IPS-20b (cell line): Measurements from ENCODE around the gene CC2D1A.
A peak's percentile ranks its signal among the peaks of the same experiment; 100 is the strongest.

Experiments used
- H3K27ac ChIP-seq: one replicate; pipeline ENCODE4 v1.5.1; 2013; ENCODE audit warnings: low read length
- H3K27me3 ChIP-seq: 2 replicates; pipeline ENCODE4 v1.6.1; 2013; ENCODE audit warnings: mild to moderate bottlenecking, low read length, inconsistent platforms; ENCODE audit not compliant: insufficient read depth
- H3K36me3 ChIP-seq: 2 replicates; pipeline ENCODE4 v1.6.1; 2013; ENCODE audit warnings: low read depth, mild to moderate bottlenecking, inconsistent platforms, low read length, moderate library complexity; ENCODE audit not compliant: insufficient read depth
- H3K4me1 ChIP-seq: 2 replicates; pipeline ENCODE4 v1.6.1; 2013; ENCODE audit warnings: mild to moderate bottlenecking, control low read depth, inconsistent platforms, low read length, moderate library complexity; ENCODE audit not compliant: insufficient read depth
- H3K4me3 ChIP-seq: 2 replicates; pipeline ENCODE4 v1.5.1; 2013; ENCODE audit warnings: mild to moderate bottlenecking, low read length, inconsistent platforms
- H3K9ac ChIP-seq: 2 replicates; pipeline ENCODE4 v1.6.1; 2013; ENCODE audit warnings: low read depth, mild to moderate bottlenecking, inconsistent platforms, low read length, moderate library complexity
- H3K9me3 ChIP-seq: 2 replicates; pipeline ENCODE4 v1.6.1; 2013; ENCODE audit warnings: mild to moderate bottlenecking, low read depth, low read length, inconsistent platforms; ENCODE audit not compliant: insufficient read depth

The CC2D1A gene

GRCh38 chr19:13892870-13893269, 13.1 kb upstream of the CC2D1A start:
- H3K4me1 ChIP-seq = no peaks in the 10 kb centered on the region
- no peak overlapping the region for H3K9ac ChIP-seq
- H3K27me3 ChIP-seq = no peaks in the 10 kb centered on the region
- H3K27ac ChIP-seq = no peak overlapping the region
- no peak overlapping the region for H3K4me3 ChIP-seq
- no peaks in the 10 kb centered on the region for H3K36me3 ChIP-seq
- no peaks in the 10 kb centered on the region for H3K9me3 ChIP-seq

- Histone ChIP-seq H3K9me3 (no peaks in the 10 kb centered on the region), H3K27me3 (no peaks in the 10 kb centered on the region), H3K4me1 (no peaks in the 10 kb centered on the region), H3K27ac (no peak overlapping the region), H3K4me3 (no peak overlapping the region), H3K36me3 (no peaks in the 10 kb centered on the region), H3K9ac (no peak overlapping the region)
These were observed 11.4 kb upstream of the CC2D1A start for GRCh38 chr19:13894552-13894951.

- Histone ChIP-seq H3K27ac (no peak overlapping the region), H3K36me3 (no peaks in the 10 kb centered on the region), H3K9ac (no peak overlapping the region), H3K27me3 (no peaks in the 10 kb centered on the region), H3K9me3 (no peaks in the 10 kb centered on the region), H3K4me1 (no peaks in the 10 kb centered on the region), H3K4me3 (no peak overlapping the region)
These were observed 9.8 kb upstream of the CC2D1A start for GRCh38 chr19:13896227-13896626.

GRCh38 chr19:13899393-13899792, 6.6 kb upstream of the CC2D1A start:
- Histone ChIP-seq H3K27ac (no peak overlapping the region), H3K36me3 (no peaks in the 10 kb centered on the region), H3K9ac (no peak overlapping the region), H3K27me3 (no peaks in the 10 kb centered on the region), H3K9me3 (no peaks in the 10 kb centered on the region), H3K4me1 (no peaks in the 10 kb centered on the region), H3K4me3 (no peak overlapping the region)

GRCh38 chr19:13899912-13900584, 6.0 kb upstream of the CC2D1A start:
- Histone ChIP-seq H3K36me3 (no peaks in the 10 kb centered on the region), H3K27ac (no peak overlapping the region), H3K9ac (no peak overlapping the region; the same call in 1 of the 2 replicates)

GRCh38 chr19:13902993-13903555, 2.9 kb upstream of the CC2D1A start:
- H3K27me3 ChIP-seq = peaks cover 12% of the 10 kb centered on the region
- no peak overlapping the region for H3K9ac ChIP-seq
- H3K4me1 ChIP-seq = no peaks in the 10 kb centered on the region; the same call in 1 of the 2 replicates
- no peak overlapping the region for H3K4me3 ChIP-seq
- no peak overlapping the region for H3K27ac ChIP-seq
- no peaks in the 10 kb centered on the region for H3K36me3 ChIP-seq
- H3K9me3 ChIP-seq = no peaks in the 10 kb centered on the region

More at GRCh38 chr19:13899912-13900584, 6.0 kb upstream of the CC2D1A start:
- Histone ChIP-seq H3K4me1 (no peaks in the 10 kb centered on the region), H3K4me3 (no peak overlapping the region), H3K9me3 (no peaks in the 10 kb centered on the region), H3K27me3 (peaks cover 5% of the 10 kb centered on the region)

GRCh38 chr19:13906521-13906904, 512 bp downstream of the CC2D1A start:
- Histone ChIP-seq H3K9me3 (no peaks in the 10 kb centered on the region), H3K9ac (peak overlapping the region; percentile 62), H3K27ac (no peak overlapping the region), H3K36me3 (peaks cover 15% of the 10 kb centered on the region; the same call in 1 of the 2 replicates), H3K4me1 (no peaks in the 10 kb centered on the region; the same call in 1 of the 2 replicates), H3K27me3 (peaks cover 12% of the 10 kb centered on the region), H3K4me3 (peak overlapping the region; percentile 80)

- H3K27ac ChIP-seq = no peak overlapping the region
- no peaks in the 10 kb centered on the region; the same call in 1 of the 2 replicates for H3K4me1 ChIP-seq
- H3K9ac ChIP-seq = peak overlapping the region; percentile 62
- H3K27me3 ChIP-seq = peaks cover 12% of the 10 kb centered on the region
- H3K9me3 ChIP-seq = no peaks in the 10 kb centered on the region
- peaks cover 16% of the 10 kb centered on the region; the same call in 1 of the 2 replicates for H3K36me3 ChIP-seq
- H3K4me3 ChIP-seq = peak overlapping the region; percentile 80
These were observed 909 bp downstream of the CC2D1A start for GRCh38 chr19:13906910-13907309.

- Histone ChIP-seq H3K9me3 (no peaks in the 10 kb centered on the region), H3K4me1 (no peaks in the 10 kb centered on the region; the same call in 1 of the 2 replicates), H3K27ac (no peak overlapping the region), H3K4me3 (no peak overlapping the region), H3K9ac (no peak overlapping the region), H3K27me3 (peaks cover 12% of the 10 kb centered on the region), H3K36me3 (peaks cover 32% of the 10 kb centered on the region)
These were observed 2.7 kb downstream of the CC2D1A start for GRCh38 chr19:13908674-13909073.

GRCh38 chr19:13909430-13909829, 3.4 kb downstream of the CC2D1A start:
- Histone ChIP-seq H3K27ac (no peak overlapping the region), H3K36me3 (peaks cover 32% of the 10 kb centered on the region), H3K27me3 (peaks cover 12% of the 10 kb centered on the region), H3K4me1 (no peaks in the 10 kb centered on the region; the same call in 1 of the 2 replicates), H3K4me3 (no peak overlapping the region), H3K9ac (no peak overlapping the region), H3K9me3 (no peaks in the 10 kb centered on the region)

- no peak overlapping the region for H3K27ac ChIP-seq
- no peak overlapping the region for H3K9ac ChIP-seq
- no peaks in the 10 kb centered on the region for H3K4me1 ChIP-seq
- H3K9me3 ChIP-seq = no peaks in the 10 kb centered on the region
- H3K4me3 ChIP-seq = no peak overlapping the region
- H3K36me3 ChIP-seq = peaks cover 62% of the 10 kb centered on the region
- H3K27me3 ChIP-seq = no peaks in the 10 kb centered on the region
These were observed 7.4 kb downstream of the CC2D1A start for GRCh38 chr19:13913352-13913751.

- H3K9ac ChIP-seq = no peak overlapping the region
- no peaks in the 10 kb centered on the region for H3K4me1 ChIP-seq
- H3K4me3 ChIP-seq = no peak overlapping the region
- no peaks in the 10 kb centered on the region for H3K27me3 ChIP-seq
- H3K9me3 ChIP-seq = no peaks in the 10 kb centered on the region
- peaks cover 66% of the 10 kb centered on the region for H3K36me3 ChIP-seq
- no peak overlapping the region for H3K27ac ChIP-seq
These were observed 8.8 kb downstream of the CC2D1A start for GRCh38 chr19:13914777-13915176.
